GM19463 (cell line): ENCODE results near the gene PRH1.

Experiments used
- ATAC-seq: cut with Tn5 transposase; IDR thresholded peaks from one replicate; pipeline ENCODE4 v1.9.1; 2021; ENCODE audit warnings: mild to moderate bottlenecking, moderate library complexity; ENCODE audit not compliant: unreplicated experiment

The PRH1 gene

DNA sequence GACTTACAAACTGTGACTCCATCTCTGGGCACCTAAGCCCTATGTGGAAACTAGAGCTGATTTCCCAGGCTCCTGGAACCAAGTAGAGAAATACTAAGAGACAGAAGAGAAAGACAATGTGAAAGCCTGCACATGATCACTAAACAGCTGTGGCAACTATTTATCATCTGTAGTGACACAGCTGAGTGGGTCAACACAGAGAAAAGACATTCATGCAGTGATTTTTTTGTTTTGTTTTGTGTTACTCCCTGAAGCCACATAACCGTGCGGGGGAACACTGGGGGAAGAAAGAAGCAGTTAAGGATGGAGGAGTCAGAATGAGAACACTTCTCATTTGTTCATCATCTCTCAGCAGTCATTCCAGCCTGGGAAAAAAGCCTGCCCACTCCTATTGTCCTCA, 36.3 kb downstream of the PRH1 start:
- no peak for ATAC-seq

DNA sequence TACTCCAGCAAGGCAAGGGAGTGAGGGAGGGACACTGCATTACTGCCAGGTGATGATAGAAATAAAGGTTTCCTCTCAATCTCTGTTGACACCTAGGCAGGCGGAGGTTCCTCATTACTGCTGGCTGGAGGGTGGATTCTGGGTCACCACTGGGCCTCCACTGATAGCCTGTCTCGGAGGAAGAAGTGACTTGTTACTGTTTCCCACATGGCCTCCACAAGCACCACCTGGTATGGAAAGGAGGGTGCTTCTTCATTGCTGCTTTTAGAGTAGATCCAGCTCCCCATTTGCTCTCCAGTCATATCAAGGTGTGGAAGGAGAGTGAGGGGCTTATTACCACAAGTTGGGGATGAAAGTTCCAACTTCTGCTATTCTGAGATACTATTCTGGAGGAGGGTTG, 41.2 kb downstream of the PRH1 start:
- ATAC-seq = no peak

- no peak for ATAC-seq
Observed at GRCh38 chr12:10838461-10838860, 45.6 kb downstream of the PRH1 start.
